SH-SY5Y (cell line): ENCODE results near the gene CNNM3.

ENCODE experiments used
- GATA2 ChIP-seq: IDR thresholded peaks from 2 replicates; pipeline ENCODE4 v1.6.1; 2011; ENCODE audit warnings: mild to moderate bottlenecking, low read depth, low read length
- GATA3 ChIP-seq: IDR thresholded peaks from 2 replicates; pipeline ENCODE4 v1.6.1; 2011; ENCODE audit warnings: low read depth, mild to moderate bottlenecking, low read length, moderate library complexity

- no peak for TF ChIP-seq GATA2
- TF ChIP-seq GATA3 = no peak
Observed at GRCh38 chr2:96857667-96858372, 41.8 kb downstream of the CNNM3 start, which contains the start of gene ANKRD39.
